IMR-90 (cell line): ENCODE measurements around the gene ECE2. TPM values are rescaled to one million over a fixed set of nuclear protein-coding genes. Genes with fewer than 3 reads are reported as not detected.

ENCODE experiments used
- ATAC-seq: fragments of 200-7000 bp; cut with Tn5 transposase; 2 replicates; pipeline ENCODE4 v1.9.1; 2020; ENCODE audit warnings: low read depth, mild to moderate bottlenecking, moderate library complexity
- BruUV-seq: library from RNA; stranded (reverse); fragments of 400-500 nt; replicated peaks from 2 replicates; lab custom pipeline; 2021; lab: Mats Ljungman, UMichigan
- CTCF ChIA-PET: fragments of 300-600 bp; formaldehyde crosslinking; extraction: SDS; loops from one replicate; lab custom pipeline; 2021; ENCODE audit warnings: antibody characterized with exemption; lab: Yijun Ruan, JAX
- POLR2A ChIA-PET: fragments of 300-600 bp; sonication (Branson Sonifier 250); formaldehyde crosslinking; loops from one replicate; lab custom pipeline; 2022; ENCODE audit warnings: antibody characterized with exemption; ENCODE audit not compliant: unreplicated experiment; lab: Charles Lee
- DNase-seq: peaks from one replicate; pipeline ENCODE4 v3.0.0; 2013
- H2AFZ ChIP-seq: replicated peaks from 2 replicates; pipeline ENCODE3; 2013; ENCODE audit warnings: low read length, mild to moderate bottlenecking; ENCODE audit not compliant: poor library complexity
- H2AK5ac ChIP-seq: 2 replicates; pipeline ENCODE4 v1.6.1; 2013; ENCODE audit warnings: low read depth, low read length, inconsistent platforms
- H2AK9ac ChIP-seq: replicated peaks from 2 replicates; pipeline ENCODE3; 2013; ENCODE audit warnings: mild to moderate bottlenecking, low read depth, low read length, moderate library complexity; ENCODE audit not compliant: poor library complexity
- H2BK120ac ChIP-seq: 2 replicates; pipeline ENCODE4 v1.6.1; 2013; ENCODE audit warnings: low read depth, low read length, inconsistent platforms
- H2BK15ac ChIP-seq: 3 replicates; pipeline ENCODE4 v1.6.1; 2013; ENCODE audit warnings: low read depth, low read length, inconsistent platforms
- H2BK20ac ChIP-seq: 2 replicates; pipeline ENCODE4 v1.6.1; 2013; ENCODE audit warnings: low read depth, mild to moderate bottlenecking, inconsistent platforms, low read length, moderate library complexity
- H2BK5ac ChIP-seq: 2 replicates; pipeline ENCODE4 v1.6.1; 2013; ENCODE audit warnings: mild to moderate bottlenecking, low read depth, low read length, inconsistent platforms; ENCODE audit not compliant: poor library complexity, severe bottlenecking
- H3K14ac ChIP-seq: replicated peaks from 2 replicates; pipeline ENCODE4 v1.6.1; 2013; ENCODE audit warnings: low read depth, low read length, inconsistent platforms
- H3K18ac ChIP-seq: 2 replicates; pipeline ENCODE4 v1.6.1; 2013; ENCODE audit warnings: low read depth, low read length, control low read depth
- H3K23ac ChIP-seq: 2 replicates; pipeline ENCODE4 v1.6.1; 2013; ENCODE audit warnings: low read depth, low read length, inconsistent platforms
- H3K27ac ChIP-seq: 2 replicates; pipeline ENCODE4 v1.5.1; 2013; ENCODE audit warnings: mild to moderate bottlenecking, control low read depth, low read length; ENCODE audit not compliant: insufficient read depth
- H3K27me3 ChIP-seq: 2 replicates; pipeline ENCODE4 v1.6.1; 2013; ENCODE audit warnings: low read length; ENCODE audit not compliant: control insufficient read depth, insufficient read depth
- H3K36me3 ChIP-seq: 2 replicates; pipeline ENCODE4 v1.6.1; 2013; ENCODE audit warnings: low read length, mixed read lengths; ENCODE audit not compliant: control insufficient read depth, insufficient read depth
- H3K4ac ChIP-seq: 2 replicates; pipeline ENCODE4 v1.6.1; 2013; ENCODE audit warnings: low read depth, low read length, inconsistent platforms
- H3K4me1 ChIP-seq: 2 replicates; pipeline ENCODE4 v1.6.1; 2013; ENCODE audit warnings: low read length, mixed read lengths; ENCODE audit not compliant: control insufficient read depth, insufficient read depth
- H3K4me2 ChIP-seq: 2 replicates; pipeline ENCODE4 v1.6.1; 2013; ENCODE audit warnings: low read depth, mild to moderate bottlenecking, control low read depth, low read length, moderate library complexity
- H3K4me3 ChIP-seq: 2 replicates; pipeline ENCODE4 v1.5.1; 2013; ENCODE audit warnings: low read depth, mild to moderate bottlenecking, control low read depth, low read length, moderate library complexity; ENCODE audit not compliant: insufficient read depth
- H3K56ac ChIP-seq: 2 replicates; pipeline ENCODE4 v1.6.1; 2013; ENCODE audit warnings: low read length, inconsistent platforms; ENCODE audit not compliant: insufficient read depth; ENCODE audit errors: extremely low read depth
- H3K79me1 ChIP-seq, 2 experiments: 2 replicates each; pipeline ENCODE4 v1.6.1; 2013; ENCODE audit warnings: low read length in 2 of 2, inconsistent platforms in 1 of 2, low read depth in 1 of 2
- H3K9ac ChIP-seq: 2 replicates; pipeline ENCODE4 v1.6.1; 2013; ENCODE audit warnings: low read depth, low read length, control low read depth
- H3K9me1 ChIP-seq: 2 replicates; pipeline ENCODE4 v1.6.1; 2013; ENCODE audit warnings: low read length, inconsistent platforms; ENCODE audit not compliant: insufficient read depth
- H3K9me3 ChIP-seq: 2 replicates; pipeline ENCODE4 v1.6.1; 2013; ENCODE audit warnings: low read length; ENCODE audit not compliant: control insufficient read depth, insufficient read depth
- H4K20me1 ChIP-seq: 2 replicates; pipeline ENCODE4 v1.6.1; 2013; ENCODE audit warnings: low read length, inconsistent platforms; ENCODE audit not compliant: insufficient read depth
- H4K5ac ChIP-seq: 2 replicates; pipeline ENCODE4 v1.6.1; 2013; ENCODE audit warnings: mild to moderate bottlenecking, low read depth, low read length, control low read depth
- H4K8ac ChIP-seq, 2 experiments: 2 replicates each; pipeline ENCODE4 v1.6.1; 2013; ENCODE audit warnings: low read depth in 2 of 2, low read length in 2 of 2, control low read depth in 1 of 2, inconsistent platforms in 1 of 2
- H4K91ac ChIP-seq: 2 replicates; pipeline ENCODE4 v1.6.1; 2013; ENCODE audit warnings: low read depth, low read length, inconsistent platforms; ENCODE audit not compliant: insufficient read depth
- BHLHE40 ChIP-seq: fragments of 150-350 bp; IDR thresholded peaks from 2 replicates; pipeline ENCODE4 v1.6.1; 2016; ENCODE audit warnings: mild to moderate bottlenecking, low read depth, low read length
- CEBPB ChIP-seq: IDR thresholded peaks from 2 replicates; pipeline ENCODE4 v1.6.1; 2012; ENCODE audit warnings: low read depth, low read length, improper control_type of control experiment
- CHD1 ChIP-seq: IDR thresholded peaks from 2 replicates; pipeline ENCODE4 v1.6.1; 2012; ENCODE audit warnings: low read depth, low read length, improper control_type of control experiment
- FOS ChIP-seq: fragments of 150-350 bp; IDR thresholded peaks from 2 replicates; pipeline ENCODE4 v1.6.1; 2016; ENCODE audit warnings: low read depth, low read length
- MAFK ChIP-seq: IDR thresholded peaks from 2 replicates; pipeline ENCODE4 v1.6.1; 2012; ENCODE audit warnings: low read depth, low read length, improper control_type of control experiment
- MAZ ChIP-seq: IDR thresholded peaks from 2 replicates; pipeline ENCODE4 v1.6.1; 2012; ENCODE audit warnings: low read depth, mild to moderate bottlenecking, low read length, improper control_type of control experiment, moderate library complexity, borderline replicate concordance
- MXI1 ChIP-seq: IDR thresholded peaks from 2 replicates; pipeline ENCODE4 v1.6.1; 2012; ENCODE audit warnings: low read depth, mild to moderate bottlenecking, low read length, moderate library complexity, borderline replicate concordance
- NFE2L2 ChIP-seq: fragments of 150-350 bp; IDR thresholded peaks from 2 replicates; pipeline ENCODE4 v1.6.1; 2016; ENCODE audit warnings: low read depth, mild to moderate bottlenecking, low read length
- POLR2A ChIP-seq: IDR thresholded peaks from 2 replicates; pipeline ENCODE4 v1.6.1; 2012; ENCODE audit warnings: mild to moderate bottlenecking, low read depth, low read length
- RAD21 ChIP-seq: IDR thresholded peaks from 2 replicates; pipeline ENCODE4 v1.6.1; 2012; ENCODE audit warnings: low read length, improper control_type of control experiment
- RCOR1 ChIP-seq: IDR thresholded peaks from 2 replicates; pipeline ENCODE4 v1.6.1; 2012; ENCODE audit warnings: mild to moderate bottlenecking, low read length, improper control_type of control experiment; ENCODE audit not compliant: insufficient replicate concordance
- RFX5 ChIP-seq: IDR thresholded peaks from 2 replicates; pipeline ENCODE4 v1.8.0; 2012; ENCODE audit warnings: low read depth, mild to moderate bottlenecking, low read length, moderate library complexity
- SMC3 ChIP-seq: fragments of 150-350 bp; IDR thresholded peaks from 2 replicates; pipeline ENCODE4 v1.6.1; 2016; ENCODE audit warnings: low read depth, mild to moderate bottlenecking, antibody characterized with exemption, low read length, moderate library complexity
- WGBS, 2 experiments: methylation state at CpG; one replicate each; pipeline versions ENCODE4 v1.1.5 to v1.1.7; 2013; ENCODE audit warnings: missing lambda C conversion rate in 2 of 2; ENCODE audit not compliant: insufficient read length in 1 of 2; ENCODE audit errors: extremely low coverage in 2 of 2; 5-methylcytosine and 5-hydroxymethylcytosine counted together
- dilution Hi-C: fragments of 300-500 bp; cut with HindIII; formaldehyde crosslinking; loops from one replicate; pipeline ENCODE4 v1.14.3; 2018; ENCODE audit warnings: low sequenced_read_pairs; ENCODE audit not compliant: unreplicated experiment
- in situ Hi-C: fragments of 300-500 bp; cut with MboI; formaldehyde crosslinking; loops from 3 replicates; pipeline ENCODE4 v1.14.3; 2019; ENCODE audit warnings: low sequenced_read_pairs, inconsistent platforms, mixed read lengths
- intact Hi-C: fragments of 100-400 bp; cut with micrococcal nuclease; formaldehyde crosslinking; loops from 2 replicates; pipeline ENCODE4 v1.10.0; 2022
- polyA plus RNA-seq, 3 experiments: library from polyadenylated mRNA; depleted of rRNA; stranded (reverse); fragments of >200 nt; gene quantifications; 2 replicates each; pipeline ENCODE4 v1.2.3, GENCODE V29; 2012; ENCODE audit warnings: low replicate concordance in 1 of 3
- total RNA-seq: library from RNA; depleted of rRNA; stranded (reverse); fragments of >200 nt; gene quantifications from 2 replicates; pipeline ENCODE4 v1.2.3, GENCODE V29; 2012
- TF ChIP-seq, protein P1 (sequence below): fragments of 150-350 bp; IDR thresholded peaks from 2 replicates; pipeline ENCODE4 v1.6.1; 2017; ENCODE audit warnings: mild to moderate bottlenecking, antibody characterized with exemption, low read length, low read depth
- TF ChIP-seq, protein P2 (sequence below): fragments of 150-350 bp; IDR thresholded peaks from 2 replicates; pipeline ENCODE4 v1.6.1; 2016; ENCODE audit warnings: low read depth, mild to moderate bottlenecking, low read length, moderate library complexity, borderline replicate concordance
- TF ChIP-seq, protein P3 (sequence below): conservative IDR thresholded peaks from 2 replicates; pipeline ENCODE4 v1.5.1; 2012; ENCODE audit warnings: mild to moderate bottlenecking, low read depth, low read length, improper control_type of control experiment

ECE2 gene
- total and polyA plus RNA-seq, 2 of the 4 experiments (the other 2 are of a cell fraction), result not detected

DNA sequence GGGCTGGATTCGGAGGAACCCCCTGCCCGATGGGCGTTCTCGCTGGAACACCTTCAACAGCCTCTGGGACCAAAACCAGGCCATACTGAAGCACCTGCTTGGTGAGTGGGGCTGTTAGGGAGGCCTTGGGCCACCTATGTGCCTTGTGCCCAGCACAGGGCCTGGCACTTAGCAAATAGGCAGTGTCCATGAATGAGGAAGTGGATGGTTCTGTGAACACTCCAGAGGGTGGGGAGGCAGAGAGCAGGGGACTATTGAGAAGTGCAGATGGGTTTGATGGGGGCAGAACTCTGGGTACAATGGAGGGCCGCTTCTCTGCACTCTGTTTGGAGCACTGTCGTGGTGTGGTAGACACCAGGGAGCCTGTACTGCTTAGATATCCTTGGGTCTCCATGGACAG, 1.5 kb downstream of the ECE2 start:
- no peak overlapping the region for H2BK20ac ChIP-seq
- CTCF ChIA-PET, result no interaction called here
- no peak overlapping the region for H3K9ac ChIP-seq
- no peak overlapping the region for H2BK120ac ChIP-seq
- H3K36me3 ChIP-seq, result no peaks in the 10 kb centered on the region
- H2AK9ac ChIP-seq, result no peak overlapping the region
- dilution Hi-C loops (no loop called here), in situ Hi-C loops (no loop called here), intact Hi-C loops (no loop called here)
- no peak overlapping the region for H2BK5ac ChIP-seq
- no peak overlapping the region for H3K4ac ChIP-seq
- no peak overlapping the region for H3K23ac ChIP-seq
- H3K79me1 ChIP-seq, result no peaks in the 10 kb centered on the region
- no peak overlapping the region for H3K14ac ChIP-seq
- H4K8ac ChIP-seq, result no peak overlapping the region
- H3K27me3 ChIP-seq, result peaks cover 65% of the 10 kb centered on the region
- H3K4me3 ChIP-seq, result no peak overlapping the region
- no peak for DNase-seq
- H2AFZ ChIP-seq, result no peak overlapping the region
- TF ChIP-seq CEBPB, result no peak
- no peak for TF ChIP-seq MAFK
- TF ChIP-seq, protein P1, sequence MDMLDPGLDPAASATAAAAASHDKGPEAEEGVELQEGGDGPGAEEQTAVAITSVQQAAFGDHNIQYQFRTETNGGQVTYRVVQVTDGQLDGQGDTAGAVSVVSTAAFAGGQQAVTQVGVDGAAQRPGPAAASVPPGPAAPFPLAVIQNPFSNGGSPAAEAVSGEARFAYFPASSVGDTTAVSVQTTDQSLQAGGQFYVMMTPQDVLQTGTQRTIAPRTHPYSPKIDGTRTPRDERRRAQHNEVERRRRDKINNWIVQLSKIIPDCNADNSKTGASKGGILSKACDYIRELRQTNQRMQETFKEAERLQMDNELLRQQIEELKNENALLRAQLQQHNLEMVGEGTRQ, result no peak
- TF ChIP-seq CHD1, result no peak
- no peak for TF ChIP-seq RCOR1
- TF ChIP-seq RFX5, result no peak
- TF ChIP-seq, protein P2, sequence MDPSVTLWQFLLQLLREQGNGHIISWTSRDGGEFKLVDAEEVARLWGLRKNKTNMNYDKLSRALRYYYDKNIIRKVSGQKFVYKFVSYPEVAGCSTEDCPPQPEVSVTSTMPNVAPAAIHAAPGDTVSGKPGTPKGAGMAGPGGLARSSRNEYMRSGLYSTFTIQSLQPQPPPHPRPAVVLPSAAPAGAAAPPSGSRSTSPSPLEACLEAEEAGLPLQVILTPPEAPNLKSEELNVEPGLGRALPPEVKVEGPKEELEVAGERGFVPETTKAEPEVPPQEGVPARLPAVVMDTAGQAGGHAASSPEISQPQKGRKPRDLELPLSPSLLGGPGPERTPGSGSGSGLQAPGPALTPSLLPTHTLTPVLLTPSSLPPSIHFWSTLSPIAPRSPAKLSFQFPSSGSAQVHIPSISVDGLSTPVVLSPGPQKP, result no peak
- no peak for TF ChIP-seq BHLHE40
- no peak for TF ChIP-seq SMC3
- no peak for TF ChIP-seq FOS
- TF ChIP-seq RAD21, result no peak
- TF ChIP-seq MAZ, result no peak
- TF ChIP-seq POLR2A, result no peak
- no peak for TF ChIP-seq MXI1
- no peak for TF ChIP-seq NFE2L2
- TF ChIP-seq, protein P3, sequence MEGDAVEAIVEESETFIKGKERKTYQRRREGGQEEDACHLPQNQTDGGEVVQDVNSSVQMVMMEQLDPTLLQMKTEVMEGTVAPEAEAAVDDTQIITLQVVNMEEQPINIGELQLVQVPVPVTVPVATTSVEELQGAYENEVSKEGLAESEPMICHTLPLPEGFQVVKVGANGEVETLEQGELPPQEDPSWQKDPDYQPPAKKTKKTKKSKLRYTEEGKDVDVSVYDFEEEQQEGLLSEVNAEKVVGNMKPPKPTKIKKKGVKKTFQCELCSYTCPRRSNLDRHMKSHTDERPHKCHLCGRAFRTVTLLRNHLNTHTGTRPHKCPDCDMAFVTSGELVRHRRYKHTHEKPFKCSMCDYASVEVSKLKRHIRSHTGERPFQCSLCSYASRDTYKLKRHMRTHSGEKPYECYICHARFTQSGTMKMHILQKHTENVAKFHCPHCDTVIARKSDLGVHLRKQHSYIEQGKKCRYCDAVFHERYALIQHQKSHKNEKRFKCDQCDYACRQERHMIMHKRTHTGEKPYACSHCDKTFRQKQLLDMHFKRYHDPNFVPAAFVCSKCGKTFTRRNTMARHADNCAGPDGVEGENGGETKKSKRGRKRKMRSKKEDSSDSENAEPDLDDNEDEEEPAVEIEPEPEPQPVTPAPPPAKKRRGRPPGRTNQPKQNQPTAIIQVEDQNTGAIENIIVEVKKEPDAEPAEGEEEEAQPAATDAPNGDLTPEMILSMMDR, result no peak
- no peak overlapping the region for H3K56ac ChIP-seq
- WGBS, 2 experiments, result no CpG with 5 or more reads among the region's 6 CpGs
- POLR2A ChIA-PET, result no interaction called here
- H3K4me1 ChIP-seq, result no peaks in the 10 kb centered on the region
- H2BK15ac ChIP-seq, result no peak overlapping the region
- no peaks in the 10 kb centered on the region for H3K9me3 ChIP-seq
- no peak overlapping the region for H4K91ac ChIP-seq
- no peak overlapping the region for H3K27ac ChIP-seq
- no peak for ATAC-seq
- H4K5ac ChIP-seq, result no peak overlapping the region
- no peaks in the 10 kb centered on the region for H4K20me1 ChIP-seq
- no peak overlapping the region for H2AK5ac ChIP-seq
- no TSS peak for BruUV-seq
- peaks cover 3% of the 10 kb centered on the region; the same call in 1 of the 2 replicates for H3K9me1 ChIP-seq
- H3K18ac ChIP-seq, result no peak overlapping the region
- H3K4me2 ChIP-seq, result no peak overlapping the region
